Transverse colon (tissue), 3 donors: ENCODE data around the gene BAHCC1.

Experiments
- CTCF ChIP-seq, 5 experiments: fragments of 200-600 bp in 3 of 5; fragments of 450-650 bp in 2 of 5; sonication (generic) in 3 of 5; IDR thresholded peaks; 1 replicate in 2 of 5; 2 replicates in 3 of 5; pipeline ENCODE4 v1.5.1; 2016 to 2017; ENCODE audit warnings: antibody characterized with exemption in 5 of 5, inconsistent platforms in 3 of 5, mild to moderate bottlenecking in 2 of 5, moderate library complexity in 1 of 5
- EP300 ChIP-seq: sonication (generic); formaldehyde crosslinking; IDR thresholded peaks from one replicate; pipeline ENCODE4 v1.6.1; 2017; ENCODE audit warnings: antibody characterized with exemption, low read depth
- POLR2A ChIP-seq: fragments of 450-650 bp; IDR thresholded peaks from one replicate; pipeline ENCODE4 v1.6.1; 2016; ENCODE audit warnings: antibody characterized with exemption, mild to moderate bottlenecking, moderate library complexity

GRCh38 chr17:81423698-81424071, 28.4 kb downstream of the BAHCC1 start:
- TF ChIP-seq CTCF (IDR thresholded peaks at IDR 0.05) (no peak), EP300 (no peak), POLR2A (no peak)
